ENCODE data around the gene IGSF3. TPM values are rescaled to one million over a fixed set of nuclear protein-coding genes. Genes with fewer than 3 reads are reported as not detected.
A peak's percentile ranks its signal among the peaks of the same experiment; 100 is the strongest.

The IGSF3 gene
- 10 to 100 TPM; 10.9 to 23.1 (median 18.6) TPM for total RNA-seq

- peak; percentile 69 to 71 for DNase-seq
- Histone ChIP-seq H3K36me3 (no peaks in the 10 kb centered on the region), H3K9me3 (no peaks in the 10 kb centered on the region), H3K27ac (peak within 1 kb of the TSS; percentile 6 to 11 (median 7)), H3K27me3 (no peaks in the 10 kb centered on the region), H3K4me1 (peaks cover 11 to 19% of the 10 kb centered on the region in 2 donors), H3K4me3 (replicated peaks in 1 of 3) (peak within 1 kb of the TSS; percentile 22 to 83 (median 48))
- peak in 1 of 2 donors; percentile 45 for TF ChIP-seq POLR2A (IDR thresholded peaks at IDR 0.05)
- TF ChIP-seq, protein P1, sequence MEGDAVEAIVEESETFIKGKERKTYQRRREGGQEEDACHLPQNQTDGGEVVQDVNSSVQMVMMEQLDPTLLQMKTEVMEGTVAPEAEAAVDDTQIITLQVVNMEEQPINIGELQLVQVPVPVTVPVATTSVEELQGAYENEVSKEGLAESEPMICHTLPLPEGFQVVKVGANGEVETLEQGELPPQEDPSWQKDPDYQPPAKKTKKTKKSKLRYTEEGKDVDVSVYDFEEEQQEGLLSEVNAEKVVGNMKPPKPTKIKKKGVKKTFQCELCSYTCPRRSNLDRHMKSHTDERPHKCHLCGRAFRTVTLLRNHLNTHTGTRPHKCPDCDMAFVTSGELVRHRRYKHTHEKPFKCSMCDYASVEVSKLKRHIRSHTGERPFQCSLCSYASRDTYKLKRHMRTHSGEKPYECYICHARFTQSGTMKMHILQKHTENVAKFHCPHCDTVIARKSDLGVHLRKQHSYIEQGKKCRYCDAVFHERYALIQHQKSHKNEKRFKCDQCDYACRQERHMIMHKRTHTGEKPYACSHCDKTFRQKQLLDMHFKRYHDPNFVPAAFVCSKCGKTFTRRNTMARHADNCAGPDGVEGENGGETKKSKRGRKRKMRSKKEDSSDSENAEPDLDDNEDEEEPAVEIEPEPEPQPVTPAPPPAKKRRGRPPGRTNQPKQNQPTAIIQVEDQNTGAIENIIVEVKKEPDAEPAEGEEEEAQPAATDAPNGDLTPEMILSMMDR (IDR thresholded peaks at IDR 0.05), result no peak
- intact Hi-C loops (cut with DNase I), result no loop called here
- whole genome bisulfite sequencing, 2 donors, result 7% methylated on average over 4 of the region's 58 CpGs; no CpG with 5 or more reads in 1 of the 2 donors
Measured at GRCh38 chr1:116667575-116668105, at the start of gene IGSF3. IGSF3 (minus strand) TSS chr1:116667733; CDS start chr1:116666326, 1,407 bp downstream.

GRCh38 chr1:116717318-116717717 lies 49.8 kb upstream of the IGSF3 start:
- H3K4me1 ChIP-seq, result no peaks in the 10 kb centered on the region
- H3K4me3 ChIP-seq (replicated peaks in 1 of 3), result no peak overlapping the region
- no peaks in the 10 kb centered on the region for H3K9me3 ChIP-seq
- intact Hi-C loops (cut with DNase I), result no loop called here
- H3K27ac ChIP-seq, result no peak overlapping the region
- TF ChIP-seq, protein P1 (IDR thresholded peaks at IDR 0.05), result no peak
- no peak for TF ChIP-seq POLR2A (IDR thresholded peaks at IDR 0.05)
- DNase-seq, result no peak
- H3K36me3 ChIP-seq, result no peaks in the 10 kb centered on the region
- H3K27me3 ChIP-seq, result no peaks in the 10 kb centered on the region
- WGBS, 2 donors, result 89 to 94% methylated on average over 3 of the region's 3 CpGs

DNA sequence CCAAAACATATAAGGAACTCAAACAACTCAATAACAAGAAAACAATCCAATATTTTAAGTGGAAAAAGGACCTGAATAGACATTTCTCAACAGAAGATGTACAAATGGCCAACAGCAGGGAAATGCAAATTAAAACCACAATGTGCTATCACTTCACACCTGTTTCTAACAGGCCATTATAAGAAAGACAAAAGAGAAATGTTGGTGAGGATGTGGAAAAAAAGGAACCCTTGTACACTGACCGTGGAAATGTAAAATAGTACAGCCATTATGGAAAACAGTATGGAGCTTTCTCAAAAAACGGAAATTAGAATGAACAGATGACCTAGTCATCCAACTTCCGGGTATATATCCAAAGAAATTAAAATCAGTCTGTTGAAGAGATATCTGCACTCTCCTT lies 48.9 kb upstream of the IGSF3 start:
- no peaks in the 10 kb centered on the region for H3K27me3 ChIP-seq
- no peak overlapping the region for H3K27ac ChIP-seq
- H3K4me1 ChIP-seq, result peaks cover 0 to 3% of the 10 kb centered on the region in 2 donors
- intact Hi-C loops (cut with DNase I), result no loop called here
- H3K36me3 ChIP-seq, result no peaks in the 10 kb centered on the region
- no peaks in the 10 kb centered on the region for H3K9me3 ChIP-seq
- TF ChIP-seq POLR2A (IDR thresholded peaks at IDR 0.05), result no peak
- TF ChIP-seq, protein P1 (IDR thresholded peaks at IDR 0.05), result no peak
- DNase-seq, result no peak
- WGBS, 2 donors, result 82 to 87% methylated on average over 3 of the region's 3 CpGs
- H3K4me3 ChIP-seq (replicated peaks in 1 of 3), result no peak overlapping the region

- Histone ChIP-seq H3K27me3 (no peaks in the 10 kb centered on the region), H3K9me3 (no peaks in the 10 kb centered on the region), H3K36me3 (no peaks in the 10 kb centered on the region), H3K27ac (no peak overlapping the region), H3K4me1 (peaks cover 6 to 16% of the 10 kb centered on the region in 2 donors), H3K4me3 (replicated peaks in 1 of 3) (no peak overlapping the region)
- 92 to 96% methylated on average over 3 of the region's 3 CpGs for WGBS, 2 donors
- DNase-seq, result no peak
- TF ChIP-seq, protein P1 (IDR thresholded peaks at IDR 0.05), result no peak
- intact Hi-C loops (cut with DNase I), result no loop called here
Measured at GRCh38 chr1:116713474-116713873, 45.9 kb upstream of the IGSF3 start.

DNA sequence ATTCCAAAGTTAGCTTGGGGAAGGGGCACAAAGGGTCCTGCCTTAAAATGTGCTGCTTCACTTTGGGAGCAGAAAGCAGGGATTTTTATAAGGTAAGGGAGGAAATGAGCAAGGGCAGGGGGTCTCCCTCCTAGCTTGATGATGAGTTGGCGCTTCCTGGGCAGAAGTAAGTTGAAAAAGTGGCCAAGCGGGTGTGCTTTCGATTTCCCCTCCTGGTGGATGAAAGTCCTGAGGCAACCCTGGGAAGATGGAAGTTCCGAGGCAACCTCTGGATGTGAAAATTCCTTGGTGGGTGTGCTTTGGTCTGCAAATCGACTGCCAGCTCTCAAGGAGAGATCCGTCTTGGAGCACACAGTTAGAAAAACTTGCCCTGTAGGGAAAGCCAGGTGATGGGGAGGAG lies 45.0 kb upstream of the IGSF3 start:
- Histone ChIP-seq H3K36me3 (no peaks in the 10 kb centered on the region), H3K27me3 (no peaks in the 10 kb centered on the region), H3K27ac (no peak overlapping the region), H3K4me1 (peaks cover 6 to 16% of the 10 kb centered on the region in 2 donors), H3K9me3 (no peaks in the 10 kb centered on the region), H3K4me3 (replicated peaks in 1 of 3) (no peak overlapping the region)
- intact Hi-C loops (cut with DNase I), result no loop called here
- 73 to 75% methylated on average over 6 of the region's 6 CpGs for WGBS, 2 donors
- TF ChIP-seq POLR2A (IDR thresholded peaks at IDR 0.05), result no peak
- DNase-seq, result no peak
